Adipocyte (in vitro differentiated cells): ENCODE results near the gene ATP1A4.
A peak's percentile ranks its signal among the peaks of the same experiment; 100 is the strongest.

Experiments
- DNase-seq: peaks from one replicate; pipeline ENCODE4 v3.0.0-alpha.2; 2015; ENCODE audit warnings: low read depth
- H3K27me3 ChIP-seq: replicated peaks from 2 replicates; pipeline ENCODE4 v1.7.0; 2013; ENCODE audit warnings: mild to moderate bottlenecking, low read length, moderate library complexity; ENCODE audit not compliant: control insufficient read depth, insufficient read depth
- H3K36me3 ChIP-seq: 2 replicates; pipeline ENCODE4 v1.7.0; 2013; ENCODE audit warnings: low read length, mild to moderate bottlenecking, moderate library complexity; ENCODE audit not compliant: control insufficient read depth, insufficient read depth, severe bottlenecking
- H3K4me1 ChIP-seq: 2 replicates; pipeline ENCODE4 v1.7.0; 2013; ENCODE audit warnings: mild to moderate bottlenecking, low read length, moderate library complexity; ENCODE audit not compliant: control insufficient read depth, insufficient read depth
- H3K4me3 ChIP-seq: 2 replicates; pipeline ENCODE4 v1.7.0; 2013; ENCODE audit warnings: mild to moderate bottlenecking, low read length, moderate library complexity
- H3K9ac ChIP-seq: 2 replicates; pipeline ENCODE4 v1.7.0; 2013; ENCODE audit warnings: mild to moderate bottlenecking, low read length, moderate library complexity
- H3K9me3 ChIP-seq: 2 replicates; pipeline ENCODE4 v1.7.0; 2013; ENCODE audit warnings: mild to moderate bottlenecking, low read length, moderate library complexity; ENCODE audit not compliant: control insufficient read depth

Gene ATP1A4

GRCh38 chr1:160193832-160194736 is 42.7 kb downstream of the ATP1A4 start:
- H3K4me1 ChIP-seq, result peaks cover 11% of the 10 kb centered on the region
- DNase-seq, result no peak
- peaks cover 26% of the 10 kb centered on the region for H3K27me3 ChIP-seq
- H3K36me3 ChIP-seq, result no peaks in the 10 kb centered on the region
- H3K4me3 ChIP-seq, result no peak overlapping the region
- no peak overlapping the region for H3K9ac ChIP-seq
- no peaks in the 10 kb centered on the region for H3K9me3 ChIP-seq

GRCh38 chr1:160194737-160195059 is 43.3 kb downstream of the ATP1A4 start:
- H3K9me3 ChIP-seq, result no peaks in the 10 kb centered on the region
- no peak overlapping the region for H3K4me3 ChIP-seq
- H3K36me3 ChIP-seq, result no peaks in the 10 kb centered on the region
- no peak overlapping the region for H3K9ac ChIP-seq
- DNase-seq, result no peak
- H3K4me1 ChIP-seq, result peaks cover 7% of the 10 kb centered on the region
- H3K27me3 ChIP-seq, result peaks cover 25% of the 10 kb centered on the region

GRCh38 chr1:160196143-160196542 is 44.7 kb downstream of the ATP1A4 start:
- peaks cover 18% of the 10 kb centered on the region for H3K27me3 ChIP-seq
- no peak for DNase-seq
- H3K4me1 ChIP-seq, result peaks cover 5% of the 10 kb centered on the region

DNA sequence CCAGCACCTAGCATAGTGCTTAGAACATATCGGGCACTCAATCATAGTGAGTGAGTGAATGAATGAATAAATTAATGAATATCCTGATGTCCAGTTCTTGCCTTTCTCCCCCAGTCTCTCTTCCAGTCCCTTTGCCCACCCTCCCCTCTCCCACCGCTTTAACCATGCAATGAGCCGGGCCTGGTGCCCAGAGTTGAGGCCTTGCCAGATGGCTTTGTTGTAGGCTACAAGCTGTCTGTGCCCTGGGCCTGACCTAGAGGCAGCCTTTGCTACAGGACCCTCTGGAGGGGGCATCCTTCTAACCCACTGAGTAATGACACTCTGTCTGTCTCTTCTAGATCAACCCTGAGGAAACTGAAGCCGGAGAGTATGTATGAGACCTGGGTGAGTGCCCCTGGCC is 45.8 kb downstream of the ATP1A4 start:
- peaks cover 5% of the 10 kb centered on the region for H3K4me1 ChIP-seq
- H3K9ac ChIP-seq, result no peak overlapping the region
- H3K9me3 ChIP-seq, result no peaks in the 10 kb centered on the region
- H3K27me3 ChIP-seq, result peaks cover 16% of the 10 kb centered on the region
- no peak for DNase-seq
- no peaks in the 10 kb centered on the region for H3K36me3 ChIP-seq
- no peak overlapping the region for H3K4me3 ChIP-seq

More at GRCh38 chr1:160196143-160196542, 44.7 kb downstream of the ATP1A4 start:
- Histone ChIP-seq H3K36me3 (no peaks in the 10 kb centered on the region), H3K9ac (no peak overlapping the region), H3K4me3 (no peak overlapping the region), H3K9me3 (no peaks in the 10 kb centered on the region)

GRCh38 chr1:160200786-160201185 is 49.4 kb downstream of the ATP1A4 start:
- Histone ChIP-seq H3K4me1 (peaks cover 6% of the 10 kb centered on the region), H3K36me3 (no peaks in the 10 kb centered on the region), H3K4me3 (no peak overlapping the region), H3K9ac (no peak overlapping the region), H3K9me3 (no peaks in the 10 kb centered on the region), H3K27me3 (peaks cover 5% of the 10 kb centered on the region)
- DNase-seq, result no peak

GRCh38 chr1:160204526-160205241 is 53.3 kb downstream of the ATP1A4 start:
- Histone ChIP-seq H3K9me3 (no peaks in the 10 kb centered on the region), H3K36me3 (peaks cover 23% of the 10 kb centered on the region), H3K4me1 (peaks cover 42% of the 10 kb centered on the region), H3K27me3 (no peaks in the 10 kb centered on the region), H3K9ac (peak overlapping the region; percentile 69), H3K4me3 (peak overlapping the region; percentile 43)
- DNase-seq, result peak; percentile 27

DNA sequence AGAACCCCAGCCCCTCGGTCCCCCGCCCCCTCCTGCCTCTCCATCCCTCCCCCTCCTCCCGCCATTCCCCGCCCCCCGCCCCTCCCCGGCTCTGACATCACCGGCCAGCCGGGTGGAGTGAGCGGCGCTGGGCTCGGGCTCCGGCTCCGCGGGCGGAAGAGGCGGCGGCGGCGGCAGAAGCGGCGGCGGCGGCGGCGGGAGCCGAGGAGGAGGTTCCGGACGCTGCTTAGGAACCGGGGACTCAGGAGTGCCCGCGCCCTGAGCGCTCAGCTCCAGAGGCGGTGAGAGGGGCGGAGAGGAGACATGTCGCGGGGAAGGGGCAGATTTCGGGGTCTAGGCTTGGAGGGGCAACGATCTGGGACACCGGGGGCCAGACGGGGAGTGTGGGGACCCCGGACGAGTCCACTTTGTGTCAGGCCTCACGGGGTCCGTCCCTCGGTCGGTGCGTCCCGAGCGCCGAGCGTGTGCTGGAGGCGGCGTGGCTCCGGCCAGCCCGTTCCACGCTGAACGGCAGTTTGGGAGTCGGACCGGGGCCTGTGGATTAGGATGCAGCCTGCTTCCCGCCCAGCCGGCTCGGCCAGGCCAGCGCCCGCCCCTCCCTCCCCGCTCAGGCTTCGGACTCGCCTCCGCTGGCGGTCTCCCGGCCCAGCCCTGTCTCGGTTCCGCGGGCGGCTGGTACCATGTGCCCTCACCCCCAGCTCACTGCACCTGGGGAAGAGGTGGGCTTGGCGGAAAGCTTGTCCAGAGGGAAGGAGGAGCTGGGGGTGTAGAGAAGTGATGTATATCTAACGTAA is 54.0 kb downstream of the ATP1A4 start, which contains the start of gene PEA15:
Gene PEA15 (plus strand): TSS at position 143 of the 794 bp plus-strand sequence. CDS start 6,161 bp downstream, outside the sequence.
- Histone ChIP-seq H3K4me1 (peaks cover 49% of the 10 kb centered on the region), H3K36me3 (peaks cover 30% of the 10 kb centered on the region), H3K9me3 (no peaks in the 10 kb centered on the region), H3K4me3 (peak within 1 kb of the TSS; percentile 91), H3K27me3 (no peaks in the 10 kb centered on the region), H3K9ac (peak within 1 kb of the TSS; percentile 96)
- DNase-seq, result peak; percentile 91

DNA sequence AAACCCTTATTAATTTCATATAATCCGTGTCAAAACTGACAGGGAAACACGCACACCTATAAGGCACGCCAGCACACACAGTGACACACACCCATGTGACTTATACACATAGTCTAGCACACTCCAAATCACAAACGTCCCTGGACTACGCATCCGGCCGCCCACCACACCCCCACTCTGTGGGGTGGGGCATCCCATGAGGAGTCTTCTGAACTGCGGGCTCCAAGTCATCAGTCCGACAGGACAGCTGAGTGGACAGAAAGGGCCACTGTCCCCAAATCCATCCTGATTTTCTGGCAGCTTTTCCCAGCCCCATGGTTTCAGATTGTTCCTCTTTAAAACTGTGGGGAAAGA is 54.6 kb downstream of the ATP1A4 start:
- DNase-seq, result peak; percentile 69

GRCh38 chr1:160206421-160207117 is 55.2 kb downstream of the ATP1A4 start:
- H3K4me3 ChIP-seq, result peak overlapping the region; percentile 91
- H3K36me3 ChIP-seq, result peaks cover 37% of the 10 kb centered on the region
- H3K9ac ChIP-seq, result peak overlapping the region; percentile 96
- H3K4me1 ChIP-seq, result peaks cover 53% of the 10 kb centered on the region
- DNase-seq, result peak; percentile 87
- no peaks in the 10 kb centered on the region for H3K9me3 ChIP-seq
- H3K27me3 ChIP-seq, result no peaks in the 10 kb centered on the region

More for the DNA sequence above, 54.6 kb downstream of the ATP1A4 start:
- no peaks in the 10 kb centered on the region for H3K9me3 ChIP-seq
- H3K9ac ChIP-seq, result peak overlapping the region; percentile 96
- H3K4me3 ChIP-seq, result peak overlapping the region; percentile 91
- no peaks in the 10 kb centered on the region for H3K27me3 ChIP-seq
- H3K36me3 ChIP-seq, result peaks cover 32% of the 10 kb centered on the region
- H3K4me1 ChIP-seq, result peaks cover 53% of the 10 kb centered on the region

GRCh38 chr1:160207118-160207650 is 55.8 kb downstream of the ATP1A4 start:
- no peaks in the 10 kb centered on the region for H3K9me3 ChIP-seq
- peak overlapping the region; percentile 96 for H3K9ac ChIP-seq
- no peaks in the 10 kb centered on the region for H3K27me3 ChIP-seq
- DNase-seq, result no peak
- peaks cover 53% of the 10 kb centered on the region for H3K4me1 ChIP-seq
- H3K36me3 ChIP-seq, result peaks cover 44% of the 10 kb centered on the region
- H3K4me3 ChIP-seq, result peak overlapping the region; percentile 91
